Gastroesophageal sphincter (tissue), 3 donors: Measurements from ENCODE around the gene LARGE1.

Experiments used
- CTCF ChIP-seq, 4 experiments: fragments of 200-600 bp in 2 of 4; fragments of 450-650 bp in 2 of 4; sonication (generic) in 1 of 4; IDR thresholded peaks; one replicate each; pipeline ENCODE4 v1.5.1; 2017 to 2019; ENCODE audit warnings: antibody characterized with exemption in 4 of 4, mild to moderate bottlenecking in 2 of 4, moderate library complexity in 2 of 4
- EP300 ChIP-seq: sonication (generic); formaldehyde crosslinking; IDR thresholded peaks from one replicate; pipeline ENCODE4 v1.6.1; 2017; ENCODE audit warnings: antibody characterized with exemption, mild to moderate bottlenecking
- POLR2A ChIP-seq, 2 donors: fragments of 450-650 bp; IDR thresholded peaks; one replicate each; pipeline ENCODE4 v1.6.1; 2017; ENCODE audit warnings: antibody characterized with exemption in 2 of 2, mild to moderate bottlenecking in 2 of 2, moderate library complexity in 1 of 2
- POLR2AphosphoS5 ChIP-seq: sonication (generic); formaldehyde crosslinking; IDR thresholded peaks from one replicate; pipeline ENCODE4 v1.6.1; 2017; ENCODE audit warnings: antibody characterized with exemption

- TF ChIP-seq CTCF (IDR thresholded peaks at IDR 0.05), result no peak
- no peak for TF ChIP-seq POLR2A (IDR thresholded peaks at IDR 0.05)
- no peak for TF ChIP-seq EP300
- no peak for TF ChIP-seq POLR2AphosphoS5
These were observed 239.6 kb downstream of the LARGE1 start for GRCh38 chr22:33680632-33681031.
